Right cardiac atrium (tissue), 5 donors: ENCODE results near the gene YBX1. TPM values are rescaled to one million over a fixed set of nuclear protein-coding genes. Genes with fewer than 3 reads are reported as not detected.

Experiments used
- ATAC-seq, 2 donors: fragments of 200-7000 bp; cut with Tn5 transposase; one replicate each; pipeline versions ENCODE4 v1.8.0 to v1.9.1; 2020; ENCODE audit warnings: moderate library complexity in 2 of 2, mild to moderate bottlenecking in 1 of 2
- DNase-seq, 3 donors: peaks; one replicate each; pipeline ENCODE4 v3.0.0-alpha.2; 2020
- H3K27ac ChIP-seq: one replicate; pipeline ENCODE4 v1.5.1; 2013; ENCODE audit warnings: mild to moderate bottlenecking, low read length, control low read depth, moderate library complexity
- H3K27me3 ChIP-seq: one replicate; pipeline ENCODE4 v1.6.1; 2013; ENCODE audit not compliant: control insufficient read depth, insufficient read depth
- H3K4me1 ChIP-seq: one replicate; pipeline ENCODE4 v1.6.1; 2013; ENCODE audit warnings: low read length; ENCODE audit not compliant: control insufficient read depth, insufficient read depth
- H3K4me3 ChIP-seq: one replicate; pipeline ENCODE4 v1.5.1; 2013; ENCODE audit warnings: low read length, control low read depth
- H3K9me3 ChIP-seq: one replicate; pipeline ENCODE4 v1.6.1; 2013; ENCODE audit warnings: low read length; ENCODE audit not compliant: control insufficient read depth
- WGBS: extraction: QIAGEN DNeasy Blood & Tissue Kit; methylation state at CpG from one replicate; pipeline ENCODE4 v1.1.7; 2013; 5-methylcytosine and 5-hydroxymethylcytosine counted together
- intact Hi-C, 4 donors: fragments of 100-400 bp; cut with DNase I; formaldehyde crosslinking; loops; one replicate each; pipeline versions ENCODE4 v1.11.0 to v1.14.0; 2022 to 2023
- polyA plus RNA-seq: library from polyadenylated mRNA; stranded (reverse); fragments of 200-250 nt; gene quantifications from one replicate; pipeline ENCODE4 v1.2.3, GENCODE V29; 2013
- total RNA-seq, 4 donors: library from RNA; stranded (reverse); fragmentation: NEBNext Ultra II Directional; extraction: Animal tissue kit (Norgen Biotek cat#: 25700); gene quantifications; one replicate each; pipeline ENCODE4 v1.2.1, GENCODE V29; 2021
- donor health status: healthy with polysubstance abuse.
- donor health status: DM: no; HTN: yes; CAD: no.
- donor health status: DM: no; HTN: no; CAD: no.
- donor health status: DM: no; HTN: yes; CAD: no; lungs with severe emphysema.
- donor health status: DM: yes; HTN: yes; CAD: no.

Gene YBX1
- total and polyA plus RNA-seq, 5 donors: 816 to 993 (median 839) TPM

DNA sequence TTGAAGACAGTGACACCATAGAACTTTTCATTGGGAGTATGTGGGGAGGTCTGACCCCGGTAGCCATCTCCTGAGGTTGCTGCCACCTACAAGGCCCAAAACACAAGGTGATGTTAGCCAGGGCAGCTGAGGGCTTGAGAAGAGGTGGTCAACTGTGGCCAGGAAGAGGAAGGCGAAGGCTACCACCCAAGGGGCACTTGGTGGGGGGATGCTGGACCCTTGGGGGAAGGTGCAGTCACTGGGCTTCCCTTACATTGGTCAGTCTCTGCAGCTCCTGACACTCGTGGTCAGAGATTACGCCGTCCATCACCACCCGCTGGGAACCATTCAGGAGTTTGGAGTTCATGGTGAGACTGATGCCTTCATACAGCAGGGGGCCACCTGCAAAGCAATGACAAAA, 70.1 kb downstream of the YBX1 start:
- DNase-seq: peak in 1 of 3 donors; percentile 20
- Histone ChIP-seq H3K27me3 (no peaks in the 10 kb centered on the region), H3K27ac (no peak overlapping the region), H3K9me3 (no peaks in the 10 kb centered on the region), H3K4me3 (no peak overlapping the region), H3K4me1 (no peaks in the 10 kb centered on the region)
- 92% methylated on average over 6 of the region's 6 CpGs for WGBS
- intact Hi-C loops: no loop called here
- ATAC-seq: no peak

DNA sequence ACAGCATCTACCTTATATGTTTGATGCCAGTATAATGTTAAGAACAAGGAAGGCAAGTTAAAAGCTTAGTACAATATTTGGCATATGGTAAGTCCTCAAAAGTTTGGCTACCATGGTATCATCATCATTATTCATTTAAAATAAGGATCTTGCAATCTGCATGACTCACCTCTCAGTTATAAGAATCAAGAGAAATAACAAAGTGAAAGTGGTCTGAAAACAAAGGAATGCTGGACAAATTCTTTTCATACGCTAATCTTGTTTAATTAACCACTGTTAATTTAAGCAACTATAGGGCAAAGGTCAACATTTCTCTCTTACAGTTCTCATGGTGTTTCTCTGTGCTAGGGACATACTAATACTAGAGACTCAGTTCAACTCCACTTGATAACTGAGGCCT, 70.9 kb downstream of the YBX1 start:
- no peak for ATAC-seq
- intact Hi-C loops: no loop called here
- no peak overlapping the region for H3K4me3 ChIP-seq
- H3K9me3 ChIP-seq: no peaks in the 10 kb centered on the region
- WGBS: 73% methylated on average over 1 of the region's 1 CpG
- no peaks in the 10 kb centered on the region for H3K27me3 ChIP-seq
- no peak overlapping the region for H3K27ac ChIP-seq
- DNase-seq: no peak
- no peaks in the 10 kb centered on the region for H3K4me1 ChIP-seq

Other genes with a start within 250 kb of the YBX1 start
- gene ZMYND12, start 226.4 kb upstream of the YBX1 start, total RNA-seq: 1 to 10 TPM in 2 of 4 donors, under 1 TPM in 2; 0.56 to 2.1 (median 1.2) TPM
- gene ZMYND12, start 226.4 kb upstream of the YBX1 start, polyA plus RNA-seq: 1.7 TPM
- 10 to 100 TPM; 36.6 to 46.2 (median 40.6) TPM for gene PPCS, start 225.9 kb upstream of the YBX1 start, total RNA-seq
- 63.5 TPM for gene PPCS, start 225.9 kb upstream of the YBX1 start, polyA plus RNA-seq
- gene CCDC30, start 219.1 kb upstream of the YBX1 start, total RNA-seq: 1 to 10 TPM; 1.4 to 2.9 (median 2.3) TPM
- 0.61 TPM for gene CCDC30, start 219.1 kb upstream of the YBX1 start, polyA plus RNA-seq
- 10 to 100 TPM; 18.7 to 24.2 (median 19.8) TPM for gene PPIH, start 24.0 kb upstream of the YBX1 start, total RNA-seq
- 27.5 TPM for gene PPIH, start 24.0 kb upstream of the YBX1 start, polyA plus RNA-seq
- gene CLDN19, start 57.8 kb downstream of the YBX1 start, total RNA-seq: not detected
- gene CLDN19, start 57.8 kb downstream of the YBX1 start, polyA plus RNA-seq: 0.79 TPM
- 10 to 100 TPM; 12.8 to 17.8 (median 15.3) TPM for gene P3H1, start 84.6 kb downstream of the YBX1 start, total RNA-seq
- gene P3H1, start 84.6 kb downstream of the YBX1 start, polyA plus RNA-seq: 11.1 TPM
- 10 to 100 TPM in 1 of 4 donors, 1 to 10 TPM in 3; 5.9 to 11.3 (median 7.5) TPM for gene C1orf50, start 84.8 kb downstream of the YBX1 start, total RNA-seq
- gene C1orf50, start 84.8 kb downstream of the YBX1 start, polyA plus RNA-seq: 3.8 TPM
- under 1 TPM in 1 of 4 donors, not detected in 3; 0.06 TPM for gene TMEM269, start 102.6 kb downstream of the YBX1 start, total RNA-seq
- not detected for gene TMEM269, start 102.6 kb downstream of the YBX1 start, polyA plus RNA-seq
- gene ERMAP, start 134.7 kb downstream of the YBX1 start, total RNA-seq: 1 to 10 TPM; 3.4 to 6.8 (median 5.7) TPM
- gene ERMAP, start 134.7 kb downstream of the YBX1 start, polyA plus RNA-seq: 2.2 TPM
- gene SVBP, start 135.0 kb downstream of the YBX1 start, total RNA-seq: 10 to 100 TPM; 12.7 to 17.5 (median 13.6) TPM
- gene SVBP, start 135.0 kb downstream of the YBX1 start, polyA plus RNA-seq: 28.9 TPM
- gene ZNF691, start 164.2 kb downstream of the YBX1 start, total RNA-seq: 10 to 100 TPM in 1 of 4 donors, 1 to 10 TPM in 3; 5.5 to 10.3 (median 9.1) TPM
- 7.7 TPM for gene ZNF691, start 164.2 kb downstream of the YBX1 start, polyA plus RNA-seq